ENCODE results near the gene HOXD8.

GRCh38 chr2:176117823-176118371 lies 11.6 kb upstream of the HOXD8 start:
- TF ChIP-seq SP1 (IDR thresholded peaks at IDR 0.05; ENCODE audit: low read depth, low read length): no peak
- TF ChIP-seq ZNF274 (IDR thresholded peaks at IDR 0.05; ENCODE audit: borderline replicate concordance, extremely low read depth, low read length): no peak
- no peak for TF ChIP-seq ATF3 (IDR thresholded peaks at IDR 0.05; ENCODE audit: insufficient read depth, low read depth, low read length)
- TF ChIP-seq MAFK (IDR thresholded peaks at IDR 0.05; ENCODE audit: low read depth, low read length): no peak
